Mucosa of stomach (tissue), 1 donor: ENCODE measurements around the gene DCDC2.
"Not testable (repeated sequence)": the region's sequence is repeated elsewhere in the genome, so short reads cannot be mapped to it uniquely, and the experiment has no call there.

Source experiments
- H3K27me3 ChIP-seq: one replicate; pipeline ENCODE4 v1.7.0; 2013; ENCODE audit warnings: mild to moderate bottlenecking, low read length; ENCODE audit not compliant: control insufficient read depth, insufficient read depth
- H3K36me3 ChIP-seq: one replicate; pipeline ENCODE4 v1.7.0; 2013; ENCODE audit warnings: low read length; ENCODE audit not compliant: control insufficient read depth, insufficient read depth
- H3K4me1 ChIP-seq: one replicate; pipeline ENCODE4 v1.7.0; 2013; ENCODE audit warnings: mild to moderate bottlenecking, low read length; ENCODE audit not compliant: control insufficient read depth, insufficient read depth
- H3K4me3 ChIP-seq: one replicate; pipeline ENCODE4 v1.7.0; 2013; ENCODE audit warnings: low read length
- H3K9ac ChIP-seq: one replicate; pipeline ENCODE4 v1.7.0; 2013; ENCODE audit warnings: mild to moderate bottlenecking, low read length, moderate library complexity
- H3K9me3 ChIP-seq: one replicate; pipeline ENCODE4 v1.7.0; 2013; ENCODE audit warnings: mild to moderate bottlenecking, low read length, moderate library complexity; ENCODE audit not compliant: control insufficient read depth
- donor health status: Pancreatic carcinoma.

DCDC2 gene

DNA sequence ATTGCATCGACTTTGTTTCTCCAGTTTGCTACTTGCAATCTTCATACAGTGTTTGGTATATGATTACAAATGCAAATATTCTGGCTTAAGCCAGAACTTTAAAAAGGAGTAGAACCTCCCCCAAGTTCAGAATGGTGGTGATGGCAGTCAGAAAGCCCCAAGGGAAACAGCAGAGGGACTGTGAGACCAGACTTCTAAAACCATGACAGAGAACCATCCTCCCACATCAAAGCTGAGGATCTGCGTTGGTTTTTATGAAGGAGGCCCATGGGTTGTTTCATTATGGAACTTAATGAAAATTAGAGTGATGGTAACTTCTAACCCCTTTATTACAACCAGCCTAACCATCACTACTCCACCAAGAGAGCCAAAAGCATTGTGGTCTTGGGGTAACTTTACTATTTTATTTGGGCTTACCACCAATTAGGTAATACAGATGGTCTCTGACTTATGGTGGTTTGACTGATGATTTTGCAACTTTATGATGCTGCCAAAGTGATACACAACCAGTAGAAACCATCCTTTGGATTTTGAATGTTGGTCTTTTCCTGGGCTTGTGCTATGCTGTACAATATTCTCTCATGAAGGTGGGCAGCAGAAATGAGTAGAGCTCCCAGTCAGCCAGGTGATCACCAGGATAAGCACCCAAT lies 34.0 kb upstream of the DCDC2 start:
- H3K9me3 ChIP-seq: no peaks in the 10 kb centered on the region
- H3K36me3 ChIP-seq: no peaks in the 10 kb centered on the region
- no peaks in the 10 kb centered on the region for H3K4me1 ChIP-seq
- no peaks in the 10 kb centered on the region for H3K27me3 ChIP-seq
- H3K9ac ChIP-seq: no peak overlapping the region
- H3K4me3 ChIP-seq: no peak overlapping the region

GRCh38 chr6:24391208-24391607 lies 33.3 kb upstream of the DCDC2 start:
- H3K36me3 ChIP-seq: no peaks in the 10 kb centered on the region
- no peak overlapping the region for H3K4me3 ChIP-seq
- H3K27me3 ChIP-seq: no peaks in the 10 kb centered on the region
- no peaks in the 10 kb centered on the region for H3K4me1 ChIP-seq
- H3K9ac ChIP-seq: no peak overlapping the region
- no peaks in the 10 kb centered on the region for H3K9me3 ChIP-seq

DNA sequence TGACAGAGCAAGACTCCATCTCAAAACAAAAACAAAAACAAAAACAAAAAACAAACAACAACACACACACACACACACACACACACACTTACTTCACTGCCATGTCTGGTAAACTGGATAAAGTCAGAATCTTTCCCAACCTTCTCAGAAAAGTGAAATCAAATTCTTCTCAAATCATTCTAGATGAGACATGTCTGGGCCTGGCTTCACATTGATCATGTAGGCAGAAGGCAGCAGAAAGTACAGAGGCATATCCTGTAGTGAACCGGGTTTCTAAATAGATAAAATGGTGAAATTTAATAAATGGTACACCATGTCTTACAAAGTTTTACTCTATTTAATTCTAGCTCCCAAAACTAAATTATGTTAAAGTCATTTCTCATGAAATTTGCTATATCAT lies 30.0 kb upstream of the DCDC2 start:
- Histone ChIP-seq H3K4me1 (no peaks in the 10 kb centered on the region), H3K9ac (no peak overlapping the region), H3K27me3 (no peaks in the 10 kb centered on the region), H3K36me3 (no peaks in the 10 kb centered on the region), H3K4me3 (no peak overlapping the region), H3K9me3 (no peaks in the 10 kb centered on the region)

GRCh38 chr6:24385536-24386269 lies 27.8 kb upstream of the DCDC2 start:
- Histone ChIP-seq H3K4me3 (no peak overlapping the region), H3K36me3 (no peaks in the 10 kb centered on the region), H3K9ac (no peak overlapping the region), H3K27me3 (no peaks in the 10 kb centered on the region), H3K9me3 (no peaks in the 10 kb centered on the region), H3K4me1 (no peaks in the 10 kb centered on the region)

DNA sequence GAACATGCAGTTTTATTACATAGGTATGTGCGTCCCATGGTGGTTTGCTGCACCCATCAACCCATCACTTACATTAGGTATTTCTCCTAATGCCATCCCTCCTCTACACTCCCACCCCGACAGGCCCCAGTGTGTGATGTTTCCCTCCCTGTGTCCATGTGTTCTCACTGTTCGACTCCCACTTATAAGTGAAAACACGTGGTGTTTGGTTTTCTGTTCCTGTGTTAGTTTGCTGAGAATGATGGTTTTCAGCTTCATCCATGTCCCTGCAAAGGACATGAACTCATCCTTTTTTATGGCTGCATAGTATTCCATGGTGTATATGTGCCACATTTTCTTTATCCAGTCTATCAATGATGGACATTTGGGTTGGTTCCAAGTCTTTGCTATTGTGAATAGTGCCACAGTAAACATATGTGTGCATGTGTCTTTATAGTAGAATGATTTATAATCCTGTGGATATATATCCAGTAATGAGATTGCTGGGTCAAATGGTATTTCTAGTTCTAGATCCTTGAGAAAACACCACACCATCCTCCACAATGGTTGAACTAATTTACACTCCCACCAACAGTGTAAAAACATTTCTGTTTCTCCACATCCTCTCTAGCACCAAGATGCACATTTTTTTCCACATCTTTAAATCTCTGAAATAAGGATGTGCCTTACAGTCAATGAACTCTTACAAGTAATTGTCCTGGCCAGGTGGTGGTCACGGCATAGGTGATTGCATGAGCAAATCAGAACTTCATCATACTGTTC lies 26.7 kb upstream of the DCDC2 start:
- H3K27me3 ChIP-seq, H3K9me3 ChIP-seq, H3K36me3 ChIP-seq, H3K9ac ChIP-seq, H3K4me3 ChIP-seq, H3K4me1 ChIP-seq: not testable (repeated sequence)

DNA sequence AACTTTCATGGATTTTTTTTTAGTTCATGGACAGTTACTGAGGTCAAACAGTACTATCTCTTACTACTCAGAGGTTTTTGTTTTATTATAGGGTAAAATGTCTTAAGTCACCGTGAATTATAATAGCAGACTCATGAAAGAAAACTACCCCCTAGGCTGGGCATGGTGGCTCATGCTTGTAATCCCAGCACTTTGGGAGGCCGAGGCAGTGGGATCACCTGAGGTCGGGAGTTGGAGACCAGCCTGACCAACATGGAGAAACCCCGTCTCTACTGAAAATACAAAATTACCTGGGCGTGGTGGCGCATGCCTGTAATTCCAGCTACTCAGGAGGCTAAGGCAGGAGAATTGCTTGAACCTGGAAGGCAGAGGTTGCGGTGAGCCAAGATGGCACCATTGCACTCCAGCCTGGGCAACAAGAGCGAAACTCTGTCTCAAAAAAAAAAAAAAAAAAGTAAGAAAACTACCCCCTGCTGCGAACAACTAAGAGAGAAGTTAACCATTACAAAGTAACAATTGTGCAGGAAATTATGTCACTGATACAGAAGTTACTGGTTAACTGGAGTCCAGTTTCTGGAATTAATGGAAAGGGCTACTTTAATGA lies 25.1 kb upstream of the DCDC2 start:
- H3K4me1 ChIP-seq, H3K9me3 ChIP-seq, H3K27me3 ChIP-seq, H3K9ac ChIP-seq, H3K36me3 ChIP-seq, H3K4me3 ChIP-seq: not testable (repeated sequence)

DNA sequence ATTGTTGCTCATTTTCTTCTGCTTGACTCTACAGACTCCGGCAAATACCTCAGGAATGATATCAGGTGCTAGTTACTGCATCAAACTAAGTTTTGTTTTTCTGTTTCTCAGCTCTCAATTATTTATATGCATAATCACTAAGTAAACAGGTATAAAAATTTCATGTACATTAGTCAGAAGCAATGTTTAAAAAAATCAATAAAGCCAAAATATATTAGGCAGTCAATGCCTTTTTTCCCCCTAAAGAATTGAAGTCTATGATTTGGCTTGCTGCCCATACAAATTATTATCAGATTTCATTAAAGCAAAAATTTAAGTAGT lies 24.3 kb upstream of the DCDC2 start:
- H3K4me3 ChIP-seq: no peak overlapping the region
- H3K9me3 ChIP-seq: no peaks in the 10 kb centered on the region
- H3K27me3 ChIP-seq: no peaks in the 10 kb centered on the region
- no peaks in the 10 kb centered on the region for H3K4me1 ChIP-seq
- no peaks in the 10 kb centered on the region for H3K36me3 ChIP-seq
- no peak overlapping the region for H3K9ac ChIP-seq

DNA sequence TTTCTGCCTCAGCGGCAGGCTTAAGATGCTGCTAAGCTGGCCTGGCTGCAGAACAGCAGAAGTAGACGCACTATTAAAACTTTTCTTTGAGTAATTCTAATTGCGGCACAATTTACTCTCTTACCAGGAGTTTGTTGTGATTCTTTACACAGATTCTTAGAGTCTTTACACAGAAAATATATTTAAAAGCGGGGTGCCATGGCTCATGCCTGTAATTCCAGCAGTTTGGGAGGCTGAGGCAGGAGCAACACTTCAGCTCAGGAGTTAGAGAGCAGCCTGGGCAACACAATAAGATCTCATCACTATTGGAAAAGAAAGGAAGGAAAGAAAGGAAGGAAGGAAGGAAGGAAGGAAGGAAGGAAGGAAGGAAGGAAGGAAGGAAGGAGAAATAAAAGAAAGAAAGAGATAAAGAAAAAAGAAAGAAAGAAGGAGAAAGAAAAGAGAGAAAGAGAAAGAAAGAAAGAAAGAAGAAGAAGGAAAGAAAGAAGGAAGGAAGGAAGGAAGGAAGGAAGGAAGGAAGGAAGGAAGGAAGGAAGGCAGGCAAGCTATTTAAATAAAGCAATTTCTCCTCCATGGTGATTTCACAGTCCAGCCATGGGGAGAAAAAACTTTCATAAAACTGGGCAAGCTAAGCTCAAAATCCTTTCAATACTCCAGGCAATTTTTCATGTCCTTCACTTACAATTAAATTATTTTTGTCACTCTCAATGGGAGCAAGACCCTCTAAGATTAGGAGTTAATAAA lies 23.8 kb upstream of the DCDC2 start:
- Histone ChIP-seq H3K4me1 (no peaks in the 10 kb centered on the region), H3K4me3 (no peak overlapping the region), H3K9ac (no peak overlapping the region)

DNA sequence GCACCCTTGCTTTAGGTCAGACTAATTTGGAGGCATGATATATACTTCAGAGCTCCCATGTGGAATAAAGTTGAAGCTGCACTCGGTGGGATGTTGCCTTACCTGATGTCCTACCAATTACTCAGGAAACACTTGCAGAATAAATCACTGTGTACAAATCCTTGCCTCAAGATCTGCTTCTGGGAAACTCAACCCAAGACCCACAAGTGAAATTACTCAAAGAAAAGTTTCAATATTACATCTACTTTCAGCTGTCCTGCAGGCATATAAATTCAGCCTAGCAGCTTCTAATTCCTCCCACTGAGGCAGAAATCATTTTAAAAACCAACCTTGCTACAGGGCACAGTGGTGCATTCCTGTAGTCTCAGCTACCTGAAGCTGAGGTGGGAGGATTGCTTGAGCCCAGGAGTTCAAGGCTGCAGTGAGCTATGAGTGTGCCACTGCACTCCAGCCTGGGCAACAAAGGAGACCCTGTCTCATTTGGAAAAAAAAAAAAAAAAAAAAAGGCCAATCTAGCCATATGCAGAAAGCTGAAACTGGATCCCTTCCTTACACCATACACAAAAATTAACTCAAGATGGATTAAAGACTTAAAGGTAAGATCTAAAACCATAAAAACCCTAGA lies 20.7 kb upstream of the DCDC2 start:
- no peaks in the 10 kb centered on the region for H3K9me3 ChIP-seq
- no peak overlapping the region for H3K4me3 ChIP-seq
- H3K9ac ChIP-seq: no peak overlapping the region
- H3K27me3 ChIP-seq: no peaks in the 10 kb centered on the region
- no peaks in the 10 kb centered on the region for H3K36me3 ChIP-seq
- no peaks in the 10 kb centered on the region for H3K4me1 ChIP-seq

More for the DNA sequence above, 23.8 kb upstream of the DCDC2 start:
- H3K9me3 ChIP-seq: no peaks in the 10 kb centered on the region
- no peaks in the 10 kb centered on the region for H3K36me3 ChIP-seq
- no peaks in the 10 kb centered on the region for H3K27me3 ChIP-seq

GRCh38 chr6:24376871-24377270 lies 19.0 kb upstream of the DCDC2 start:
- H3K9me3 ChIP-seq: no peaks in the 10 kb centered on the region
- no peaks in the 10 kb centered on the region for H3K36me3 ChIP-seq
- no peaks in the 10 kb centered on the region for H3K4me1 ChIP-seq
- H3K9ac ChIP-seq: no peak overlapping the region
- H3K4me3 ChIP-seq: no peak overlapping the region
- H3K27me3 ChIP-seq: no peaks in the 10 kb centered on the region

DNA sequence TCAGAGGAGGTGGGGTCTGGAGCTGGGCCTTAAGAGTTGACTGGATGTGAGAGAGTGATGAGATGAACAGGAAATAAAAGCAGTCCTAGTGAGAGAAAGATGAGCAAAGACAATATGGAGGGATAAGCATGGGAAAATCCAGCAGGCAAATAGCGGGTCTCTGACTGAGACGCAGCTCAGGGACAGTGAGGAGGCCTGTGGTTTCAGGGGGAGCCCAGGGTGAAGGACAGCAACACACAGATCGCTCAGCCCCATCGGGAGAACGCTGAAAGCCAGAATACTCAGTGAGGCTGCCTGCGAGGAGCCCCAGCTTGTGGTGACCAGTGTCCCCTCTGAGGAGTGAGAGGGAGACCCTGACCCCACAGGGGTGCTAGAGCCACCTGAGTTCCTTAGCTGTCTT lies 16.8 kb upstream of the DCDC2 start:
- Histone ChIP-seq H3K4me1 (no peaks in the 10 kb centered on the region), H3K27me3 (no peaks in the 10 kb centered on the region), H3K36me3 (no peaks in the 10 kb centered on the region), H3K9me3 (no peaks in the 10 kb centered on the region), H3K4me3 (no peak overlapping the region), H3K9ac (no peak overlapping the region)
